B cell (primary cell): ENCODE measurements around the gene ZNF598.

Experiments
- EZH2 ChIP-seq: IDR thresholded peaks from 2 replicates; pipeline ENCODE4 v1.6.1; 2012; ENCODE audit warnings: borderline replicate concordance, low read depth, mild to moderate bottlenecking, moderate library complexity, low read length; ENCODE audit not compliant: insufficient read depth, poor library complexity, severe bottlenecking
- TF ChIP-seq, protein P1 (sequence below): fragments of 200-600 bp; IDR thresholded peaks from one replicate; pipeline ENCODE4 v1.8.0; 2022; ENCODE audit warnings: antibody characterized with exemption, mild to moderate bottlenecking

DNA sequence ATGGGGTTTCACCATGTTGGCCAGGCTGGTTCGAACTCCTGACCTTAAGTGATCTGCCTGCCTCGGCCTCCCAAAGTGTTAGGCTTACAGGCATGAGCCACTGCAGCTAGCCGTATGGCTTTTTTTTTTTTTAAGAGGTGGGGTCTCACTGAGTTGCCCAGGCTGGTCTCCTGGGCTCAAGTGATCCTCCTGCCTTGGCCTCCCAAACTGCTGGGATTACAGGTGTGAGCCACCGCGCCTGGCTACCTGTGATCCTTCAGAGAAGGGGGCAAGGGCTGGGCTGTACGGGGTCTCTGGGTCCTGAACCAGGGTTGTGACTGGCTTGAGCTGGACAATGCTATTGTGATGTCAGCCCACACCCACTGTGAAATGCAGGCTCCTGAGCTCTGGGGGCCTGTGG is 43.2 kb downstream of the ZNF598 start, which contains the start of gene RNF151:
- TF ChIP-seq, protein P1, sequence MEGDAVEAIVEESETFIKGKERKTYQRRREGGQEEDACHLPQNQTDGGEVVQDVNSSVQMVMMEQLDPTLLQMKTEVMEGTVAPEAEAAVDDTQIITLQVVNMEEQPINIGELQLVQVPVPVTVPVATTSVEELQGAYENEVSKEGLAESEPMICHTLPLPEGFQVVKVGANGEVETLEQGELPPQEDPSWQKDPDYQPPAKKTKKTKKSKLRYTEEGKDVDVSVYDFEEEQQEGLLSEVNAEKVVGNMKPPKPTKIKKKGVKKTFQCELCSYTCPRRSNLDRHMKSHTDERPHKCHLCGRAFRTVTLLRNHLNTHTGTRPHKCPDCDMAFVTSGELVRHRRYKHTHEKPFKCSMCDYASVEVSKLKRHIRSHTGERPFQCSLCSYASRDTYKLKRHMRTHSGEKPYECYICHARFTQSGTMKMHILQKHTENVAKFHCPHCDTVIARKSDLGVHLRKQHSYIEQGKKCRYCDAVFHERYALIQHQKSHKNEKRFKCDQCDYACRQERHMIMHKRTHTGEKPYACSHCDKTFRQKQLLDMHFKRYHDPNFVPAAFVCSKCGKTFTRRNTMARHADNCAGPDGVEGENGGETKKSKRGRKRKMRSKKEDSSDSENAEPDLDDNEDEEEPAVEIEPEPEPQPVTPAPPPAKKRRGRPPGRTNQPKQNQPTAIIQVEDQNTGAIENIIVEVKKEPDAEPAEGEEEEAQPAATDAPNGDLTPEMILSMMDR = no peak
- TF ChIP-seq EZH2 = no peak
